GM23338 (cell line): Measurements from ENCODE around the gene DPP9. TPM values are rescaled to one million over a fixed set of nuclear protein-coding genes. Genes with fewer than 3 reads are reported as not detected.

Source experiments
- ATAC-seq: fragments of 200-7000 bp; cut with Tn5 transposase; 3 replicates; pipeline ENCODE4 v1.9.1; 2020
- DNase-seq: peaks from one replicate; pipeline ENCODE4 v3.0.0-alpha.2; 2015; ENCODE audit warnings: low spot score
- H2AFZ ChIP-seq: fragments of 200-600 bp; sonication (generic); 2 replicates; pipeline ENCODE4 v1.8.0; 2016; ENCODE audit warnings: antibody characterized with exemption, mild to moderate bottlenecking, moderate library complexity
- H3F3A ChIP-seq: fragments of 200-600 bp; sonication (generic); replicated peaks from 2 replicates; pipeline ENCODE4 v1.8.0; 2017; ENCODE audit warnings: antibody characterized with exemption, mixed run types, low read depth
- H3K27ac ChIP-seq: fragments of 200-600 bp; sonication (generic); 2 replicates; pipeline ENCODE4 v1.6.1; 2016; ENCODE audit warnings: low read depth
- H3K27me3 ChIP-seq: fragments of 200-600 bp; sonication (generic); 2 replicates; pipeline ENCODE4 v1.8.0; 2016; ENCODE audit warnings: mild to moderate bottlenecking, mixed run types, moderate library complexity; ENCODE audit not compliant: insufficient read depth
- H3K36me3 ChIP-seq: fragments of 200-600 bp; sonication (generic); 2 replicates; pipeline ENCODE4 v1.8.0; 2016; ENCODE audit warnings: mild to moderate bottlenecking; ENCODE audit not compliant: insufficient read depth
- H3K4me1 ChIP-seq: fragments of 200-600 bp; sonication (generic); 2 replicates; pipeline ENCODE4 v1.8.0; 2016; ENCODE audit warnings: mild to moderate bottlenecking, moderate library complexity; ENCODE audit not compliant: insufficient read depth
- H3K4me2 ChIP-seq: fragments of 200-600 bp; sonication (generic); 2 replicates; pipeline ENCODE4 v1.7.1; 2017; ENCODE audit warnings: mixed run types
- H3K4me3 ChIP-seq: fragments of 200-600 bp; sonication (generic); 2 replicates; pipeline ENCODE4 v1.6.1; 2016; ENCODE audit warnings: mixed run types
- H3K79me2 ChIP-seq: fragments of 200-600 bp; sonication (generic); replicated peaks from 2 replicates; pipeline ENCODE4 v1.8.0; 2017; ENCODE audit warnings: mild to moderate bottlenecking; ENCODE audit not compliant: insufficient read depth
- H3K9me2 ChIP-seq: fragments of 200-600 bp; sonication (generic); 2 replicates; pipeline ENCODE4 v1.8.0; 2017; ENCODE audit not compliant: insufficient read depth
- H4K20me1 ChIP-seq: fragments of 200-600 bp; sonication (generic); replicated peaks from 2 replicates; pipeline ENCODE4 v1.8.0; 2017; ENCODE audit warnings: mild to moderate bottlenecking; ENCODE audit not compliant: insufficient read depth
- H3K27ac Mint-ChIP-seq: 2 replicates; pipeline ENCODE4 v1.8.0; 2020; ENCODE audit warnings: inconsistent platforms, mild to moderate bottlenecking, moderate library complexity, mixed read lengths
- H3K27me3 Mint-ChIP-seq: 3 replicates; pipeline ENCODE4 v1.8.0; 2022; ENCODE audit warnings: low read depth, mild to moderate bottlenecking, moderate library complexity, mixed read lengths, inconsistent platforms; ENCODE audit not compliant: insufficient read depth, poor library complexity
- H3K36me3 Mint-ChIP-seq: 3 replicates; pipeline ENCODE4 v1.8.0; 2021; ENCODE audit warnings: low read depth, mild to moderate bottlenecking, inconsistent platforms, moderate library complexity, mixed read lengths
- H3K4me1 Mint-ChIP-seq: 3 replicates; pipeline ENCODE4 v1.8.0; 2020; ENCODE audit warnings: mild to moderate bottlenecking, inconsistent platforms, mixed read lengths
- H3K4me3 Mint-ChIP-seq: 3 replicates; pipeline ENCODE4 v1.8.0; 2021; ENCODE audit warnings: moderate library complexity, mild to moderate bottlenecking, inconsistent platforms, mixed read lengths
- H3K9me3 Mint-ChIP-seq: 3 replicates; pipeline ENCODE4 v1.8.0; 2020; ENCODE audit warnings: moderate library complexity, mild to moderate bottlenecking, inconsistent platforms, mixed read lengths
- CREB1 ChIP-seq: fragments of 250-450 bp; sonication (Bioruptor Pico); IDR thresholded peaks from 2 replicates; pipeline ENCODE4 v1.5.0; 2020; ENCODE audit warnings: low read depth, mild to moderate bottlenecking, moderate library complexity
- ETS1 ChIP-seq: IDR thresholded peaks from 2 replicates; pipeline ENCODE4 v1.6.1; 2016; ENCODE audit warnings: antibody characterized with exemption
- EZH2 ChIP-seq: fragments of 200-600 bp; sonication (generic); IDR thresholded peaks from one replicate; pipeline ENCODE4 v1.8.0; 2017; ENCODE audit warnings: antibody characterized with exemption, mild to moderate bottlenecking, low read depth; ENCODE audit not compliant: unreplicated experiment
- EZH2phosphoT487 ChIP-seq: fragments of 200-600 bp; sonication (generic); IDR thresholded peaks from one replicate; pipeline ENCODE4 v1.8.1; 2018; ENCODE audit warnings: antibody characterized with exemption; ENCODE audit not compliant: unreplicated experiment
- JUNB ChIP-seq: IDR thresholded peaks from one replicate; pipeline ENCODE4 v1.6.1; 2016; ENCODE audit warnings: antibody characterized with exemption; ENCODE audit not compliant: unreplicated experiment
- NANOG ChIP-seq: IDR thresholded peaks from 2 replicates; pipeline ENCODE4 v1.6.1; 2016; ENCODE audit warnings: antibody characterized with exemption, borderline replicate concordance
- POLR2AphosphoS5 ChIP-seq: IDR thresholded peaks from 2 replicates; pipeline ENCODE4 v1.6.1; 2016; ENCODE audit warnings: antibody characterized with exemption, low read depth
- ZNF114 ChIP-seq: fragments of 250-450 bp; sonication (Bioruptor Pico); IDR thresholded peaks from 2 replicates; pipeline ENCODE4 v1.5.0; 2020; ENCODE audit warnings: mild to moderate bottlenecking, moderate library complexity
- polyA plus RNA-seq: library from polyadenylated mRNA; unstranded; fragments of >200 nt; fragmentation: Nextera tagmentation; extraction: Ambion mirVana; gene quantifications from 2 replicates; pipeline ENCODE4 v1.2.1, GENCODE V29; 2016
- total RNA-seq: library from RNA; depleted of rRNA; stranded (reverse); fragments of >200 nt; shearing (Covaris generic); gene quantifications from 2 replicates; pipeline ENCODE4 v1.2.3, GENCODE V29; 2014
- TF ChIP-seq, protein P1 (sequence below), 2 experiments: fragments of 200-600 bp in 1 of 2; sonication (generic) in 1 of 2; conservative IDR thresholded peaks; 2 replicates each; pipeline versions ENCODE4 v1.5.1 to v1.6.1; 2016 to 2017; ENCODE audit warnings: antibody characterized with exemption in 2 of 2, low read depth in 2 of 2, mild to moderate bottlenecking in 2 of 2, moderate library complexity in 1 of 2
- TF ChIP-seq, protein P2 (sequence below): IDR thresholded peaks from one replicate; pipeline ENCODE4 v1.6.1; 2018; ENCODE audit warnings: antibody characterized with exemption; ENCODE audit not compliant: unreplicated experiment

Gene DPP9
- total and polyA plus RNA-seq, 2 experiments from 2014 or later = 19.5 to 49.2 TPM

DNA sequence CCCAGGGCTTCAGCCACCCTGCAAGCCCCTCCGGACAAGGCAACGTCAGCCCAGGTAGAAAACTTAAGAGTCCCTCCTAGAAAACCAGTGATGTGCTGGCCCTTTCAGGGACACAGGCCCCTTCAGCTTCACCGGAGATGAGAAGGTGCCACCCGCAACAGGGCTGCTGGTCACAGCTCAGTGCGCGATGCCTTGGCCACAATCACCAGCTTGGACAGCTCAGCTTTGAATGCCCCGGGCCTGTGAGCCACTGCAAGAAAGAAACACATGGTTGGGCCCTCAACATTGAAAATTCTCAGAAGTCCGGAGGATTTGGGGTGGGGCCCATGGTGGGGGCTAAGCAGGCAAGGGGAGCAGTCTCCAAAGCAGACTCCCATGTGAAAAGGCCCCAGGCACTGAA is 65.8 kb downstream of the DPP9 start:
- DNase-seq (no peak), ATAC-seq (no peak)
- Mint-ChIP-seq H3K9me3 (no peaks in the 10 kb centered on the region), H3K36me3 (peaks cover 20% of the 10 kb centered on the region), H3K4me1 (peaks cover 4% of the 10 kb centered on the region; the same call in 1 of the 3 replicates), H3K27me3 (peaks cover 7% of the 10 kb centered on the region), H3K4me3 (no peak overlapping the region), H3K27ac (no peak overlapping the region)
- H3K27ac ChIP-seq = no peak overlapping the region
- no peaks in the 10 kb centered on the region for H3K9me2 ChIP-seq
- no peak overlapping the region for H3K4me2 ChIP-seq
- peaks cover 5% of the 10 kb centered on the region; the same call in 1 of the 2 replicates for H3K36me3 ChIP-seq
- H3K4me3 ChIP-seq = no peak overlapping the region
- no peak overlapping the region for H2AFZ ChIP-seq
- no peaks in the 10 kb centered on the region for H3K4me1 ChIP-seq
- H4K20me1 ChIP-seq = peaks cover 3% of the 10 kb centered on the region; the same call in 1 of the 2 replicates
- H3K79me2 ChIP-seq = no peaks in the 10 kb centered on the region
- 0 out of 2 replicates have a peak, but pooled peaks cover 8% of the 10 kb centered on the region for H3F3A ChIP-seq
- TF ChIP-seq ZNF114 (CRISPR knock-in tag) = no peak
- no peak for TF ChIP-seq NANOG
- TF ChIP-seq, protein P1, sequence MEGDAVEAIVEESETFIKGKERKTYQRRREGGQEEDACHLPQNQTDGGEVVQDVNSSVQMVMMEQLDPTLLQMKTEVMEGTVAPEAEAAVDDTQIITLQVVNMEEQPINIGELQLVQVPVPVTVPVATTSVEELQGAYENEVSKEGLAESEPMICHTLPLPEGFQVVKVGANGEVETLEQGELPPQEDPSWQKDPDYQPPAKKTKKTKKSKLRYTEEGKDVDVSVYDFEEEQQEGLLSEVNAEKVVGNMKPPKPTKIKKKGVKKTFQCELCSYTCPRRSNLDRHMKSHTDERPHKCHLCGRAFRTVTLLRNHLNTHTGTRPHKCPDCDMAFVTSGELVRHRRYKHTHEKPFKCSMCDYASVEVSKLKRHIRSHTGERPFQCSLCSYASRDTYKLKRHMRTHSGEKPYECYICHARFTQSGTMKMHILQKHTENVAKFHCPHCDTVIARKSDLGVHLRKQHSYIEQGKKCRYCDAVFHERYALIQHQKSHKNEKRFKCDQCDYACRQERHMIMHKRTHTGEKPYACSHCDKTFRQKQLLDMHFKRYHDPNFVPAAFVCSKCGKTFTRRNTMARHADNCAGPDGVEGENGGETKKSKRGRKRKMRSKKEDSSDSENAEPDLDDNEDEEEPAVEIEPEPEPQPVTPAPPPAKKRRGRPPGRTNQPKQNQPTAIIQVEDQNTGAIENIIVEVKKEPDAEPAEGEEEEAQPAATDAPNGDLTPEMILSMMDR (conservative IDR thresholded peaks at IDR 0.05; ENCODE audit: low read depth in 2 of 2) = no peak
- no peak for TF ChIP-seq CREB1 (CRISPR knock-in tag)
- TF ChIP-seq POLR2AphosphoS5 = no peak
- no peak for TF ChIP-seq EZH2phosphoT487
- TF ChIP-seq, protein P2, sequence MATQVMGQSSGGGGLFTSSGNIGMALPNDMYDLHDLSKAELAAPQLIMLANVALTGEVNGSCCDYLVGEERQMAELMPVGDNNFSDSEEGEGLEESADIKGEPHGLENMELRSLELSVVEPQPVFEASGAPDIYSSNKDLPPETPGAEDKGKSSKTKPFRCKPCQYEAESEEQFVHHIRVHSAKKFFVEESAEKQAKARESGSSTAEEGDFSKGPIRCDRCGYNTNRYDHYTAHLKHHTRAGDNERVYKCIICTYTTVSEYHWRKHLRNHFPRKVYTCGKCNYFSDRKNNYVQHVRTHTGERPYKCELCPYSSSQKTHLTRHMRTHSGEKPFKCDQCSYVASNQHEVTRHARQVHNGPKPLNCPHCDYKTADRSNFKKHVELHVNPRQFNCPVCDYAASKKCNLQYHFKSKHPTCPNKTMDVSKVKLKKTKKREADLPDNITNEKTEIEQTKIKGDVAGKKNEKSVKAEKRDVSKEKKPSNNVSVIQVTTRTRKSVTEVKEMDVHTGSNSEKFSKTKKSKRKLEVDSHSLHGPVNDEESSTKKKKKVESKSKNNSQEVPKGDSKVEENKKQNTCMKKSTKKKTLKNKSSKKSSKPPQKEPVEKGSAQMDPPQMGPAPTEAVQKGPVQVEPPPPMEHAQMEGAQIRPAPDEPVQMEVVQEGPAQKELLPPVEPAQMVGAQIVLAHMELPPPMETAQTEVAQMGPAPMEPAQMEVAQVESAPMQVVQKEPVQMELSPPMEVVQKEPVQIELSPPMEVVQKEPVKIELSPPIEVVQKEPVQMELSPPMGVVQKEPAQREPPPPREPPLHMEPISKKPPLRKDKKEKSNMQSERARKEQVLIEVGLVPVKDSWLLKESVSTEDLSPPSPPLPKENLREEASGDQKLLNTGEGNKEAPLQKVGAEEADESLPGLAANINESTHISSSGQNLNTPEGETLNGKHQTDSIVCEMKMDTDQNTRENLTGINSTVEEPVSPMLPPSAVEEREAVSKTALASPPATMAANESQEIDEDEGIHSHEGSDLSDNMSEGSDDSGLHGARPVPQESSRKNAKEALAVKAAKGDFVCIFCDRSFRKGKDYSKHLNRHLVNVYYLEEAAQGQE = no peak
- no peak for TF ChIP-seq EZH2
- no peaks in the 10 kb centered on the region for H3K27me3 ChIP-seq

DNA sequence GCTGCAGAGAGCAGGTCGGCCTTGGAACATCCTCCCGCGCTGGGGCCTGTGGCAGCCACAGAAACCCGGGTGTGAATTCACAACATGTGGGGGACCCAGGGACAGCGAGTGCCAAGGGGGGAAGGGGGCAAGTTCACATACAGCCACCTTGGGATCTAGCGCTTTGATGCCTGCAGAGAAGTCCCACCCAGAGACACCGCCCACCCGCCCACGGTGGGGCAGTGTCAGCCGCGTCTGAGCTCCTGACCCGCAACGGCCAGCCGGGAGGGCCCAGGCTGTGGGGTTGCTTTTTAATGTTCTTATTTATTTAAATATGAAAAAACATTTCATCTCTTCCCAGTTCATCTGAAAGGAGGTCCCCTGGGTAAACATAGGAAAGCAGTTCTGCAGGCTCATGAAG is 66.4 kb downstream of the DPP9 start:
- H2AFZ ChIP-seq = no peak overlapping the region
- H3K4me3 ChIP-seq = no peak overlapping the region
- no peak overlapping the region for H3K27ac ChIP-seq
- ATAC-seq (no peak), DNase-seq (no peak)
- peaks cover 1% of the 10 kb centered on the region; the same call in 1 of the 2 replicates for H4K20me1 ChIP-seq
- H3K4me1 Mint-ChIP-seq = peaks cover 4% of the 10 kb centered on the region; the same call in 1 of the 3 replicates
- no peak overlapping the region for H3K4me2 ChIP-seq
- peaks cover 5% of the 10 kb centered on the region; the same call in 1 of the 2 replicates for H3K36me3 ChIP-seq
- peaks cover 20% of the 10 kb centered on the region for H3K36me3 Mint-ChIP-seq
- H3K27me3 Mint-ChIP-seq = peaks cover 7% of the 10 kb centered on the region
- no peaks in the 10 kb centered on the region for H3K79me2 ChIP-seq
- no peak overlapping the region for H3K4me3 Mint-ChIP-seq
- no peaks in the 10 kb centered on the region for H3K4me1 ChIP-seq
- H3F3A ChIP-seq = 0 out of 2 replicates have a peak, but pooled peaks cover 8% of the 10 kb centered on the region
- H3K27me3 ChIP-seq = no peaks in the 10 kb centered on the region
- H3K9me3 Mint-ChIP-seq = no peaks in the 10 kb centered on the region
- H3K27ac Mint-ChIP-seq = no peak overlapping the region
- H3K9me2 ChIP-seq = no peaks in the 10 kb centered on the region
- no peak for TF ChIP-seq ZNF114 (CRISPR knock-in tag)
- no peak for TF ChIP-seq NANOG
- no peak for TF ChIP-seq JUNB
- TF ChIP-seq, protein P2 = no peak
- TF ChIP-seq ETS1 = no peak
- no peak for TF ChIP-seq POLR2AphosphoS5
- TF ChIP-seq, protein P1 (conservative IDR thresholded peaks at IDR 0.05; ENCODE audit: low read depth in 2 of 2) = no peak
